Stimulated activated CD4-positive, alpha-beta T cell treated with anti-CD3 and anti-CD28 coated beads, Interleukin-1b, Interleukin-23, amount 100 ng/mL, for 24 hours (primary cell): ENCODE results near the gene ZNF497.
"Not testable (repeated sequence)": the region's sequence is repeated elsewhere in the genome, so short reads cannot be mapped to it uniquely, and the experiment has no call there.

Experiments used
- DNase-seq, 4 experiments: peaks; one replicate each; pipeline ENCODE4 v3.0.0-alpha.2; 2020; ENCODE audit warnings: low read depth in 4 of 4, low spot score in 1 of 4

Gene ZNF497

DNA sequence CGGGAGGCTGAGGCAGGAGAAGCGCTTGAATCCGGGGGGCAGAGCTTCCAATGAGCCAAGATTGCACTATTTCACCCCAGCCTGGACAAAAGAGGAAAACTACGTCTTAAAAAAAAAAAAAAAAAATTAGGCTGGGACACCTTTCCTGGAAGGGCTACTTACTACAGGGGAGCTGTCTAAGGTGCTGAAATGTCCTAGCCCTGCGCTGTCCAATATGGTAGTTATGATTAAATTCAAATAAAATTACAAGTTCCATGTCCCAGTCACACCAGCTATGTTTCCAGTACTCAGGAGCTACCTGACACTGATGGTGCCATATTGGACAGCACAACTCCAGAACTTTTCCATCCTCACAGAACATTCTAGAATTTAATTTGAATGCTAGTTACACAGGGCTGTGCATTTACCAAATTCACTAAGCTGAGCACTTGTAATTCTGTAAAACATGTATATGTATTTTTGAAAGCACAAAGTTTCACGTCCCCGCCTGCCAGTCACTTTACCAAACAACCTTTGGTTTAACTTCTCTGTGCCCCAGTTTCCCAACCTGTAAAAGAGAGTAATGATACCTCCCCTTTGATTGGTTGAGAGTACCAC lies 45.0 kb downstream of the ZNF497 start:
- DNase-seq = no peak

DNA sequence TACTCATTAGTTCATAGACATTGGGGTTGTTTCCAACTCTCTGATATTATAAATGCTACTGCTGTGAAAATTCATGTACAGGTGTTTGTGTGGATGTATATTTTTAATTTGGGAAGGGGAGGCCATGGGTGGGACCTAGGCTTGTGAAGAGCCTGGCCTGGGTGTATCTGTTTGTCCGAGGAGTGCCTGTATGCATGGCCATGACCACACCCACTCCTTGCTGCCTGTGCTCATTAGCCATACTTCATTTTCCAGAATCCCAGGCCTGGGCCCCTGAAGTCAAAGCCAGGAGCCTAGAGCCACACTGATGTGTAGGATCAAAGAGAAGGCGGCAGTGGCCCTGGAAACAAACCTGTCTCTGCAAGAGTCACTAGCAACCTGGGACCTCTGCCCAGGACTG lies 47.0 kb downstream of the ZNF497 start:
- DNase-seq = no peak

DNA sequence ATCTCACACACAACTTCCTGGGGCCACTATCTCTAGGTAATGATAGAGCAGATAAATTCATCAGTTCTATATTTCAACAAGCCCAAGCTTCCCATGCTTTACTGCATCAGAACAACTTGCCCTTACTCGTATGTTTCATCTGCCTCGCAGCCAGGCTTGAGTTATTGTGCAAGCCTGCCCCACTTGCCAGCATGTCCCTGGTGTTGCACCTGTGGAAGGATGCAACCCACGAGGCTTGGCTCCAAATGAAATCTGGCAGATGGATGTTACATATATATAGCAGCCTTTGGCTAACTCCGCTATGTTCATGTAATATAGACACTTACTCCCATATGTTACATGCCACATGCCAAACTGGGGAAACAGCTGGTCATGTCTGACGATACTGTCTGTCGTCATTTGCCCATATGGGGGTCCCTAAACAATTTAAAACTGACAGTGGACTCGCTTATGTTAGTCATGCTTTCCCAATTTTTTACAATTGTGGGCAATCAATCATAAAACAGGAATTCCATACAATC lies 51.1 kb downstream of the ZNF497 start:
- no peak for DNase-seq

DNA sequence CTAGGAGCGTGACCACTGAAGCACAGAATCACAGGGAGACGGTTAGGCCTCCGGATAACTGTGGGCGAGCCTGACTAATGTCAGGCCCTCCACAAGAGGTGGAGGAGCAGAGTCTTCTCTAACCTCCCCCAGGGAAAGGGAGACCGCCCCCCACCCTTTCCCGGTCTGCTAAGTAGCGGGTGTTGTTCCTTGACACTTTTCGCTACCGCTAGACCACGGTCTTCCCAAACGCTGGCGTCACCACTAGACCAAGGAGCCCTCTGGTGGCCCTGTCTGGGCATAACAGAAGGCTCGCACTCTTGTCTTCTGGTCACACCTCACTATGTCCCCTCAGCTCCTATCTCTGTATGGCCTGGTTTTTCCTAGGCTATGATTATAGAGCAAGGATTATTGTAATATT lies 51.9 kb downstream of the ZNF497 start:
- not testable (repeated sequence) for DNase-seq

DNA sequence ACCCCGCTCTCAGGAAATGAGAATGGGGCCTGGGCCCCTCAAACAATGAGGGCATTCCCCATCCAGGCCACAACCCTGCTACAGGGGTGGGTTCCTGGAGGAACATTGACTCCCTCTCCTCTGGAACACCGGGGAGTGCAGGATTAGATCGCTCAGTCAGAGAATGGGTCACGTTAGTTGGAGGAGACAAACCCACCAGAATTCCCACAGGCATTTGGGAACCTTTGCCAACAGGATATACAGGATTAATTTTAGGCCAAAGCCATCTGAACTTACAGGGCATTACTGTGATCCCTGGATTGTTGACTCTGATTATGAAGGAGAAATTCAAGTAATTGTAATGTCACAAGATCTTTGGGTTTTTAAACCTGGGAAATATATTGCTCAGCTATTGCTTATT lies 54.8 kb downstream of the ZNF497 start:
- DNase-seq = no peak

DNA sequence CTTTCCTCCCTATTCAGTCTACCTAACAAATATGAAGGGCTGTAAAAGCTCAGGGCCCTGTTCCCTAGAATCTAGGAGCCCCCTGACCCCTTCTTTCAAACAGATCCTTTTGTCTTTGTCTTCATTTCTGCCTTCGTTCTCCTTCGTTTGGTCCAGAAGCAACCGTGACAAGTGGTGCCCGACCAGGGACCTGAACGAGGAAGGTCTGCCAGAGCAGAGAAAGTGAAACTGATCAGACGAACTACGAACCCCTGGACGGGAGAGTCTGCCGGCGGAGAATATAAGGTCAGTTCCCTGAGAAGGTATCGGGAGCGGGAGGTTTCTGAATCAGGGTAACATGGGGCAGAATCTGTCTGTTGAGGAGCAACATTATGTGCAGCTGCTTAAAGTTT lies 56.6 kb downstream of the ZNF497 start:
- DNase-seq = no peak

DNA sequence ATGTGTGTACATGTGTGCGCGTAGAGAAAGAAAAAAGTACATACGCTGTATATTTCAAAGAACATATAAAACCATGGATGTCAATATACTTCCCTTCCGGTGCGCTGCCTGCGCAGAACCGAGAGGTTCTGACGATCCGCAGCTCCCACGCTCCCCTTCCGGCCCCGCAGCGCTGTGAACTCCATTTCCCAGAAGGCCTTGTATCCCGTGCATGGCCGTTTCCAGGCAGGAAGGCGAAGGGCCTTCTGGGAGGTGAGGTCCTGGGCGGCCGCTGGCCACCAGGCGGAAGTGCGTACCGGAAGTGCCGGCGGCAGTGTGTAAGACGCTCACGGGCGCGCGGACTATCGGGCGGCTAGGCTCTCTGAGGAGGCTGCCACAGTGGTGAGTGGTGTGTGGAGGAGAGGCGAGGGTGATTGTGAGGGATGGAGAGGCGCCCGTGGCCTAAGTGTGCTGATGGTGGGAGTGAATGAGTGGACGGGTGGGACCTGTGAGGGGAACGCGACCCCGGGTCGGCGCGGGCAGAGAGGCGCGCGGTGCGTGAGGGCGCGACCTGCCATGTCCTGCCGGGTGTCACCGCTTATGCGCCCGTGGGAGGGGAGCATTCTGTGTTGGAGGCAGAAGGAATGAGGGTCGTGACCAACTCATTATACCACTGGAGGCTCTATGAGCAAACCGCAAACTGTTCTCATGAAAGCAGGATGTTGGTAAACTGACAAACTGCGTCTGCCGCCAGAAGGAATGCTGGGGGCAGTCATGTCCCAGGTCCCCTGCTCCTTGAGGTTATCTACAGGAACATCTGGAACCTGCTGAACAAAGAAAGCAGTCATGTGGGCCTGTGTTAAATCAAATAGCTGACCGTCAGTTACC lies 57.3 kb downstream of the ZNF497 start, which contains the start of gene ERVK3-1:
ERVK3-1 (plus strand) TSS at position 313 of the 867 bp plus-strand sequence. CDS start 6,792 bp downstream, outside the sequence.
- DNase-seq = peak; percentile 76 to 91 (median 86)

DNA sequence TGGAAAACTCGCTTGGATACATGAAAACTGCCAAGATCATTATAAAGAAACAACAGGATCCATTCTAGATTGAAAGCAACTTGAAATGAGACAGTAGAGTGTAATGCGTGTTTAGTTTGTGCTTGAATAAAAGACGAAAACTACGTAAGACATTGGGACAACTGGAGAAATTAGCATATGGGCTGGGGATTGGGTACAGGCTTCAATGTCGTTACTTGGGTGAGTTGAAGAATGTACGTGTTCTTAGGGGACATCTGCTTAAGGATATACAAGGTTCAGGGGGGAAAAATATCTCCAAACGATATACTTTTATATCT lies 57.8 kb downstream of the ZNF497 start:
- no peak for DNase-seq
